A673 (cell line): ENCODE data around the gene NFKBIZ. TPM values are rescaled to one million over a fixed set of nuclear protein-coding genes. Genes with fewer than 3 reads are reported as not detected.

ENCODE experiments used
- BruUV-seq: library from RNA; stranded (reverse); fragments of 400-500 nt; replicated peaks from 2 replicates; lab custom pipeline; 2021; lab: Mats Ljungman, UMichigan
- CTCF ChIA-PET: fragments of 300-600 bp; sonication (Branson Sonifier 250); formaldehyde crosslinking; loops from one replicate; lab custom pipeline; 2022; ENCODE audit warnings: antibody characterized with exemption; lab: Charles Lee
- POLR2A ChIA-PET: fragments of 300-600 bp; sonication (Branson Sonifier 250); formaldehyde crosslinking; loops from one replicate; lab custom pipeline; 2022; ENCODE audit warnings: antibody characterized with exemption; ENCODE audit not compliant: low non-redundant PET; lab: Charles Lee
- DNase-seq: peaks from one replicate; pipeline ENCODE4 v3.0.0-alpha.2; 2015; ENCODE audit warnings: low spot score
- H3K27ac ChIP-seq: fragments of 200-600 bp; sonication (generic); 2 replicates; pipeline ENCODE4 v1.5.1; 2016; ENCODE audit warnings: mixed run types, low read depth, mild to moderate bottlenecking, mixed read lengths, antibody characterized with exemption, low read length; ENCODE audit not compliant: poor library complexity, severe bottlenecking
- H3K27me3 ChIP-seq: fragments of 200-600 bp; sonication (generic); replicated peaks from 2 replicates; pipeline ENCODE4 v1.6.1; 2017; ENCODE audit warnings: mixed run types, low read depth, mild to moderate bottlenecking, mixed read lengths, antibody characterized with exemption, low read length; ENCODE audit not compliant: insufficient read depth, poor library complexity
- H3K36me3 ChIP-seq: fragments of 200-600 bp; sonication (generic); 2 replicates; pipeline ENCODE4 v1.6.1; 2016; ENCODE audit warnings: mixed run types, mild to moderate bottlenecking, mixed read lengths, antibody characterized with exemption, low read length; ENCODE audit not compliant: insufficient read depth, poor library complexity, severe bottlenecking
- H3K4me1 ChIP-seq: fragments of 200-600 bp; sonication (generic); 2 replicates; pipeline ENCODE4 v1.6.1; 2017; ENCODE audit warnings: mixed run types, mild to moderate bottlenecking, mixed read lengths, antibody characterized with exemption, low read length; ENCODE audit not compliant: insufficient read depth, poor library complexity, severe bottlenecking
- H3K4me3 ChIP-seq: fragments of 200-600 bp; sonication (generic); 2 replicates; pipeline ENCODE4 v1.5.1; 2016; ENCODE audit warnings: low read depth, mixed run types, mild to moderate bottlenecking, mixed read lengths, low read length; ENCODE audit not compliant: poor library complexity, severe bottlenecking
- H3K9me3 ChIP-seq: fragments of 200-600 bp; sonication (generic); 2 replicates; pipeline ENCODE4 v1.6.1; 2016; ENCODE audit warnings: mixed run types, low read depth, mild to moderate bottlenecking, mixed read lengths, antibody characterized with exemption, low read length; ENCODE audit not compliant: poor library complexity, severe bottlenecking
- CTCF ChIP-seq: fragments of 300-800, 200-600 bp; sonication (generic); conservative IDR thresholded peaks from 2 replicates; pipeline ENCODE4 v1.5.1; 2017; ENCODE audit warnings: low read depth, mild to moderate bottlenecking, antibody characterized with exemption, low read length, moderate library complexity, mixed read lengths
- EZH2 ChIP-seq: fragments of 200-600 bp; sonication (generic); IDR thresholded peaks from 2 replicates; pipeline ENCODE4 v1.6.1; 2017; ENCODE audit warnings: borderline replicate concordance, low read depth, mild to moderate bottlenecking, mixed read lengths, antibody characterized with exemption, low read length; ENCODE audit not compliant: poor library complexity, severe bottlenecking
- intact Hi-C: fragments of 100-400 bp; cut with micrococcal nuclease; formaldehyde crosslinking; loops from one replicate; pipeline ENCODE4 v1.10.0; 2022; ENCODE audit not compliant: unreplicated experiment
- total RNA-seq: library from RNA; stranded (reverse); gene quantifications from 2 replicates; pipeline ENCODE4 v1.2.3, GENCODE V29; 2021

Gene NFKBIZ
- total RNA-seq, 1 experiment from 2014 or later = 15.1 TPM

- H3K36me3 ChIP-seq = no peaks in the 10 kb centered on the region
- no peaks in the 10 kb centered on the region for H3K27me3 ChIP-seq
- H3K27ac ChIP-seq = peak overlapping the region; percentile 83
- TSS peak; percentile 77 for BruUV-seq
- POLR2A ChIA-PET = no interaction called here
- DNase-seq = no peak
- peaks cover 30% of the 10 kb centered on the region for H3K4me1 ChIP-seq
- H3K9me3 ChIP-seq = no peaks in the 10 kb centered on the region
- intact Hi-C loops = loop anchor here (5.0 kb wide), 1 partner anchor 209 kb away; no protein-coding TSS in a partner anchor
- peak overlapping the region; percentile 60 for H3K4me3 ChIP-seq
- TF ChIP-seq CTCF (no peak), EZH2 (no peak)
- CTCF ChIA-PET = no interaction called here
Observed at GRCh38 chr3:101828276-101828675, 21.0 kb upstream of the NFKBIZ start.

GRCh38 chr3:101828691-101829436 lies 20.4 kb upstream of the NFKBIZ start:
- H3K9me3 ChIP-seq = no peaks in the 10 kb centered on the region
- no peak overlapping the region for H3K27ac ChIP-seq
- H3K27me3 ChIP-seq = no peaks in the 10 kb centered on the region
- BruUV-seq = no TSS peak
- H3K36me3 ChIP-seq = no peaks in the 10 kb centered on the region
- POLR2A ChIA-PET = interaction anchor here (0.7 kb wide), 1 partner anchor 50 kb away, joined by 5 read pairs; the partner anchor contains the start of gene NXPE3
- CTCF ChIA-PET = no interaction called here
- H3K4me3 ChIP-seq = peak overlapping the region; percentile 60
- no peak for TF ChIP-seq EZH2
- intact Hi-C loops = loop anchor here (5.0 kb wide), 1 partner anchor 208 kb away; no protein-coding TSS in a partner anchor
- H3K4me1 ChIP-seq = peaks cover 30% of the 10 kb centered on the region
- no peak for DNase-seq

GRCh38 chr3:101829437-101829830 lies 19.9 kb upstream of the NFKBIZ start:
- intact Hi-C loops = loop anchor here (5.0 kb wide), 1 partner anchor 208 kb away; no protein-coding TSS in a partner anchor
- Histone ChIP-seq H3K27me3 (no peaks in the 10 kb centered on the region), H3K4me3 (no peak overlapping the region), H3K27ac (no peak overlapping the region), H3K9me3 (no peaks in the 10 kb centered on the region), H3K4me1 (peaks cover 27% of the 10 kb centered on the region), H3K36me3 (no peaks in the 10 kb centered on the region)
- CTCF ChIA-PET = no interaction called here
- no TSS peak for BruUV-seq
- TF ChIP-seq CTCF = no peak
- no peak for TF ChIP-seq EZH2
- POLR2A ChIA-PET = interaction anchor here (0.6 to 0.7 kb wide), 2 partner anchors 51 to 249 kb away, joined by 3 to 5 read pairs; partner anchors contain the start of gene NXPE3
- DNase-seq = no peak
